GM12878 (cell line): ENCODE measurements around the gene LFNG.

Experiments
- CTCF ChIP-seq, 3 experiments: IDR thresholded peaks in 2 of 3; conservative IDR thresholded peaks in 1 of 3; 2 replicates each; pipeline ENCODE4 v1.5.1; 2011; ENCODE audit warnings: low read depth in 3 of 3, low read length in 3 of 3, mild to moderate bottlenecking in 3 of 3, control low read depth in 2 of 3, moderate library complexity in 2 of 3, inconsistent platforms in 1 of 3, mixed read lengths in 1 of 3; ENCODE audit not compliant: control insufficient read depth in 2 of 3, insufficient read depth in 1 of 3; ENCODE audit errors: extremely low read depth in 1 of 3
- POLR2A ChIP-seq: IDR thresholded peaks from 2 replicates; pipeline ENCODE4 v1.6.1; 2011; ENCODE audit warnings: low read depth, mild to moderate bottlenecking, low read length
- ZNF622 ChIP-seq: fragments of 450-650 bp; IDR thresholded peaks from 2 replicates; pipeline ENCODE4 v1.6.1; 2017; ENCODE audit warnings: mild to moderate bottlenecking, inconsistent platforms
- TF ChIP-seq, protein P1 (sequence below): fragments of 150-350 bp; IDR thresholded peaks from 2 replicates; pipeline ENCODE4 v1.6.1; 2014; ENCODE audit warnings: mild to moderate bottlenecking, low read depth, low read length

- no peak for TF ChIP-seq POLR2A
- TF ChIP-seq CTCF (IDR thresholded peaks at IDR 0.05 in 2 of 3, conservative IDR thresholded peaks at IDR 0.05 in 1 of 3; ENCODE audit: control insufficient read depth in 2 of 3, extremely low read depth in 1 of 3, insufficient read depth in 1 of 3, low read depth in 3 of 3, low read length in 3 of 3) = no peak
- no peak for TF ChIP-seq ZNF622
- TF ChIP-seq, protein P1, sequence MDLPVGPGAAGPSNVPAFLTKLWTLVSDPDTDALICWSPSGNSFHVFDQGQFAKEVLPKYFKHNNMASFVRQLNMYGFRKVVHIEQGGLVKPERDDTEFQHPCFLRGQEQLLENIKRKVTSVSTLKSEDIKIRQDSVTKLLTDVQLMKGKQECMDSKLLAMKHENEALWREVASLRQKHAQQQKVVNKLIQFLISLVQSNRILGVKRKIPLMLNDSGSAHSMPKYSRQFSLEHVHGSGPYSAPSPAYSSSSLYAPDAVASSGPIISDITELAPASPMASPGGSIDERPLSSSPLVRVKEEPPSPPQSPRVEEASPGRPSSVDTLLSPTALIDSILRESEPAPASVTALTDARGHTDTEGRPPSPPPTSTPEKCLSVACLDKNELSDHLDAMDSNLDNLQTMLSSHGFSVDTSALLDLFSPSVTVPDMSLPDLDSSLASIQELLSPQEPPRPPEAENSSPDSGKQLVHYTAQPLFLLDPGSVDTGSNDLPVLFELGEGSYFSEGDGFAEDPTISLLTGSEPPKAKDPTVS = no peak
Measured at GRCh38 chr7:2520761-2521290, 1.3 kb downstream of the LFNG start.
